ENCODE results near the gene TTLL9. TPM values are rescaled to one million over a fixed set of nuclear protein-coding genes. Genes with fewer than 3 reads are reported as not detected.

TTLL9 gene
- total RNA-seq, 4 donors from 2014 or later = 0.17 to 0.34 TPM; not detected in 2

GRCh38 chr20:31974296-31974695 is 103.9 kb downstream of the TTLL9 start:
- Histone ChIP-seq H3K4me3 (no peak overlapping the region), H3K27ac (replicated peaks in 1 of 4) (no peak overlapping the region), H3K36me3 (no peaks in the 10 kb centered on the region), H3K4me1 (no peaks in the 10 kb centered on the region), H3K9me3 (no peaks in the 10 kb centered on the region), H3K27me3 (peaks cover 0 to 54% (median 2%) of the 10 kb centered on the region in 4 donors)
- DNase-seq (ENCODE audit: extremely low spot score) = no peak
- no peak for TF ChIP-seq POLR2A (IDR thresholded peaks at IDR 0.05; ENCODE audit: low read depth)
- no peak for TF ChIP-seq POLR2AphosphoS5 (IDR thresholded peaks at IDR 0.05)
- no peak for TF ChIP-seq EP300 (IDR thresholded peaks at IDR 0.05)
- TF ChIP-seq CTCF (IDR thresholded peaks at IDR 0.05) = no peak
- WGBS = 94% methylated on average over 2 of the region's 2 CpGs
- intact Hi-C loops (cut with DNase I) = no loop called here

- Histone ChIP-seq H3K36me3 (no peaks in the 10 kb centered on the region), H3K27ac (replicated peaks in 1 of 4) (no peak overlapping the region), H3K4me1 (no peaks in the 10 kb centered on the region), H3K9me3 (no peaks in the 10 kb centered on the region), H3K27me3 (peaks cover 0 to 55% (median 2%) of the 10 kb centered on the region in 4 donors), H3K4me3 (no peak overlapping the region)
- 17% methylated on average over 5 of the region's 10 CpGs for WGBS
- no peak for TF ChIP-seq EP300 (IDR thresholded peaks at IDR 0.05)
- no peak for TF ChIP-seq CTCF (IDR thresholded peaks at IDR 0.05)
- no peak for TF ChIP-seq POLR2AphosphoS5 (IDR thresholded peaks at IDR 0.05)
- no peak for TF ChIP-seq POLR2A (IDR thresholded peaks at IDR 0.05; ENCODE audit: low read depth)
- intact Hi-C loops (cut with DNase I) = no loop called here
- no peak for DNase-seq (ENCODE audit: extremely low spot score)
Observed at GRCh38 chr20:31974951-31975487, 104.6 kb downstream of the TTLL9 start.

- Histone ChIP-seq H3K9me3 (no peaks in the 10 kb centered on the region), H3K4me3 (no peak overlapping the region), H3K36me3 (no peaks in the 10 kb centered on the region), H3K27ac (replicated peaks in 1 of 4) (no peak overlapping the region), H3K4me1 (no peaks in the 10 kb centered on the region), H3K27me3 (peaks cover 0 to 54% (median 2%) of the 10 kb centered on the region in 4 donors)
- WGBS = 85% methylated on average over 2 of the region's 2 CpGs
- DNase-seq (ENCODE audit: extremely low spot score) = no peak
- intact Hi-C loops (cut with DNase I) = no loop called here
- TF ChIP-seq EP300 (IDR thresholded peaks at IDR 0.05) = no peak
- no peak for TF ChIP-seq POLR2AphosphoS5 (IDR thresholded peaks at IDR 0.05)
- no peak for TF ChIP-seq POLR2A (IDR thresholded peaks at IDR 0.05; ENCODE audit: low read depth)
- TF ChIP-seq CTCF (IDR thresholded peaks at IDR 0.05) = no peak
Observed at GRCh38 chr20:31975874-31976273, 105.4 kb downstream of the TTLL9 start.

GRCh38 chr20:31977080-31977479 is 106.6 kb downstream of the TTLL9 start:
- peaks cover 0 to 49% (median 2%) of the 10 kb centered on the region in 4 donors for H3K27me3 ChIP-seq
- H3K27ac ChIP-seq (replicated peaks in 1 of 4) = no peak overlapping the region
- no peaks in the 10 kb centered on the region for H3K36me3 ChIP-seq
- no peak for TF ChIP-seq EP300 (IDR thresholded peaks at IDR 0.05)
- TF ChIP-seq POLR2A (IDR thresholded peaks at IDR 0.05; ENCODE audit: low read depth) = no peak
- TF ChIP-seq POLR2AphosphoS5 (IDR thresholded peaks at IDR 0.05) = no peak
- TF ChIP-seq CTCF (IDR thresholded peaks at IDR 0.05) = no peak
- intact Hi-C loops (cut with DNase I) = no loop called here
- WGBS = 81% methylated on average over 2 of the region's 4 CpGs
- H3K4me1 ChIP-seq = no peaks in the 10 kb centered on the region
- H3K9me3 ChIP-seq = no peaks in the 10 kb centered on the region
- H3K4me3 ChIP-seq = no peak overlapping the region
- DNase-seq (ENCODE audit: extremely low spot score) = no peak
